ENCODE measurements around the gene LIPK. TPM values are rescaled to one million over a fixed set of nuclear protein-coding genes. Genes with fewer than 3 reads are reported as not detected.

LIPK gene
- polyA plus RNA-seq, 1 experiment, result not detected

DNA sequence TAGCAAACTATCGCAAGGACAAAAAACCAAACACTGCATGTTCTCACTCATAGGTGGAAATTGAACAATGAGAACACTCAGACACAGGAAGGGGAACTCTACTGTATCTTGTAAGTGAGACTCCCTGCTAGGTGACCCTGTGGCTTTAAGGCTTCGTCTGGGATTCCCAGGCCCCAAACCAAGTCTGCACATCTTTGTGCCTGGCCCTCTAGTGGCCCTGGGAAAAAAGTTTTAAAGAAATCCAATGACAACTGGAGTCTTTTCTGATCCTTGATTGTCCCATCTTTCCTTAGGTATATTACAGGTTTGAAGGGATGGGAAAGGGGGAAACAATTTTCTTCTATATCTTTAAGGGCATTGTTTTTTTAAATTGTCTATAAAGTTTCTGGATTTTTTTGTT lies 85.9 kb downstream of the LIPK start:
- POLR2A ChIA-PET, result no interaction called here

DNA sequence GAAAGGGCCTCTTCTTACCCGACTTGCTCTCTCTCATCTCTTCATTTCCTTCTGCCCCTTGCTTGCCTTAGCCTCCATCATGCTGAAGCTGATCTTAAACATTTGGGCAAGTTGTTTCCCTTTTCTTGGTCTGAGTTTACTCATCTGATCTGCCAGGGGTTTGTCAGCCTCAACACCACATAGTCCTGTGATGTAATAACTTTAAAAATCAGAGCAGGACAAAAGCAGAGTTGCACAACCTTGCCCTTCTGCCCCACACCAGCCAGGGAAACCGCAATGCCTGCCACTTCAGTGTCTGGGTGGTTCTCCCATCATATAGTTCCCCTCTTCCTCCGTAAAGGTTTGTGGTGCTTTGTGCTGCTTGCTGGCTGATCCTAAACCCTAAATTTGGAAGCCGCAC lies 86.6 kb downstream of the LIPK start:
- Histone ChIP-seq H3K4me3 (ENCODE audit: low read depth, low read length) (no peak overlapping the region), H3K36me3 (ENCODE audit: control insufficient read depth, insufficient read depth, low read length) (no peaks in the 10 kb centered on the region), H3K27me3 (ENCODE audit: control insufficient read depth, insufficient read depth, low read length) (peaks cover 2% of the 10 kb centered on the region; the same call in 1 of the 2 replicates)
- POLR2A ChIA-PET, result no interaction called here
- CTCF ChIA-PET, result interaction anchor here (0.7 to 2.3 kb wide), 3 partner anchors 12 to 210 kb away, joined by 3 to 13 read pairs (median 4); partner anchors contain the start of gene RNLS
- TF ChIP-seq CTCF (IDR thresholded peaks at IDR 0.05; ENCODE audit: insufficient read depth, low read depth, low read length), result no peak
- DNase-seq (ENCODE audit: low read depth), result no peak

More for the DNA sequence above, 85.9 kb downstream of the LIPK start:
- CTCF ChIA-PET, result interaction anchor here (0.7 to 2.3 kb wide), 3 partner anchors 13 to 209 kb away, joined by 3 to 13 read pairs (median 4); partner anchors contain the start of gene RNLS
- Histone ChIP-seq H3K36me3 (ENCODE audit: control insufficient read depth, insufficient read depth, low read length) (no peaks in the 10 kb centered on the region), H3K4me3 (ENCODE audit: low read depth, low read length) (no peak overlapping the region), H3K27me3 (ENCODE audit: control insufficient read depth, insufficient read depth, low read length) (peaks cover under 1% of the 10 kb centered on the region; the same call in 1 of the 2 replicates)
- DNase-seq (ENCODE audit: low read depth), result no peak
- peak; percentile 56 for TF ChIP-seq CTCF (IDR thresholded peaks at IDR 0.05; ENCODE audit: insufficient read depth, low read depth, low read length)

DNA sequence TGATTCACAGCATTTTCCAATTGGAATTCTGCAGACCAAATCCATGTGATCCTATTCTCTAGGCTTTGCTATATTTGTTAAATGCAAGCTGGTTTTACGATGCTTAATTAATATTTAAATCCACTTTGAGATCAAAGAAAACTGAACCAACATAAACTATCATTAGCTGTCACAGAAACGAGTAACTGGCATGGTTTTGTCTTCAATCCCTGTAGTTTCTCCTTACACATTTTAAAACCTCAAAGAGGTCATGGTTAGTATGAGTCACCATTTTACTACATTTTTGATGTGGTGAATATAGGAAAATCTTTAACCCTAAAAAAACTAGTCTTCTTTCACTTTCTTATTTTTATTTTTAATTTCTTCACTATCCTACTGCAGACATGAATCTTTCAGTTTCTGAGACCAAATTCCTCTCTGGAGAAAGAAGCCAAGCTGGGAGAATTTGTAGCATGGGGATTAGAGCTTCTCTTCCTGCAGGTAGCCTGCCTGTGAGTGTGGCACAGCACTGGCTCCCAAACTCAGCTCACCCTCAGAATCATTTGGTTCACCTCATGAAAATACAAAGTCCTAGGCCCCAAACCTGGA lies 87.8 kb downstream of the LIPK start:
- DNase-seq (ENCODE audit: low read depth), result no peak
- ChIA-PET POLR2A (no interaction called here), CTCF (interaction anchor here (0.7 kb wide), 1 partner anchor 222 kb away, joined by 4 read pairs; no protein-coding TSS in a partner anchor)
- no peak for TF ChIP-seq CTCF (IDR thresholded peaks at IDR 0.05; ENCODE audit: insufficient read depth, low read depth, low read length)
- H3K4me3 ChIP-seq (ENCODE audit: low read depth, low read length), result no peak overlapping the region
- no peaks in the 10 kb centered on the region for H3K36me3 ChIP-seq (ENCODE audit: control insufficient read depth, insufficient read depth, low read length)
- peaks cover 2% of the 10 kb centered on the region; the same call in 1 of the 2 replicates for H3K27me3 ChIP-seq (ENCODE audit: control insufficient read depth, insufficient read depth, low read length)

- ChIA-PET CTCF (no interaction called here), POLR2A (no interaction called here)
- no peak for TF ChIP-seq CTCF (IDR thresholded peaks at IDR 0.05; ENCODE audit: insufficient read depth, low read depth, low read length)
- no peak overlapping the region for H3K4me3 ChIP-seq (ENCODE audit: low read depth, low read length)
- H3K36me3 ChIP-seq (ENCODE audit: control insufficient read depth, insufficient read depth, low read length), result no peaks in the 10 kb centered on the region
- H3K27me3 ChIP-seq (ENCODE audit: control insufficient read depth, insufficient read depth, low read length), result peaks cover 2% of the 10 kb centered on the region; the same call in 1 of the 2 replicates
- DNase-seq (ENCODE audit: low read depth), result no peak
Measured at GRCh38 chr10:88794731-88795130, 88.7 kb downstream of the LIPK start.

DNA sequence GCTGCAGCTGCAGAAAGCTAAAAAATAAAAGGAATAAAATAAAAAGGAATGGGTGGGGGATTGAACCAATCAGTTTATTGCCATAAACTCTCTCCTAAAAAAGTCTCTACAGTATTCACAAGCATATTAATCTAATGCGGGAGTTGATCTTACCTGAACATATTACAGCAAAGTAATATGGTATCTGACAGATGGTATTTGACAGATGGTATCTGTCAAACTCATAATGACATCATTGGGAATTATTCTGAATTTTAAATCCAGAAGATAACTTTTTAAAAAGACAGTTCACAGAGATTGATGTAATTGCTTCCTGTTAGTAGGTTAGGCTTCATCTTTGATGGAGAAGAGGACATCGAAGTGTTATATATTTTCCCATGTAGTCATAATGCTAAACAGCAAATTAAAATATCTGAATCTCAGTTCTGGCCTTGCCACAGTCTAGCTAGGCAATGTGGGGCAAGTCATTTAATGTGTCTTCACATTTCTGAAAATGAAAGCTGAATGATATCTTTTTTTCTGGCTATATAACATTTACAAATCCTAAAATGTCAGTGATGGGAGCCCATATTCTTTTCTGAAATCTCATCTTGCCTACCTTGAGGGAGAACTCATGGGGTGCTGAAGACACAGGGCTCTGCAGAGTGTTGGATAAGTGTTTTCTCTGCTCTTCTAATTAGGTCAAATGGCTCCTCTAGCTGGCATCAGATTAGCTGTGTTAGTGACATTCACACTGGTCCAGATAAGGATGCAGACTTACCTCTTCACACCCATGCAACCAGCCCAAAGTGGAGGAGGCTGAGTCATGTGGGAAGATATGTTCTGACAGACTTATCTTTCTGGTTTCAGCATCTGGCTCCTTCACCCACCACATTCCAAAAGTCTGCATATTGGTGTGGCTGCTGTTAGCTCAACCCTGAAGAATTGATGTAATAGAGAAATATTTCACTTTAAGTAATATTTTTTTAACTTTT lies 94.4 kb downstream of the LIPK start:
- POLR2A ChIA-PET, result no interaction called here
- no peaks in the 10 kb centered on the region for H3K36me3 ChIP-seq (ENCODE audit: control insufficient read depth, insufficient read depth, low read length)
- CTCF ChIA-PET, result interaction anchor here (1.2 to 3.9 kb wide), 4 partner anchors 9 to 217 kb away, joined by 3 to 20 read pairs (median 6); partner anchors contain the start of gene RNLS

More for the DNA sequence above, 94.4 kb downstream of the LIPK start:
- peaks cover 2% of the 10 kb centered on the region; the same call in 1 of the 2 replicates for H3K27me3 ChIP-seq (ENCODE audit: control insufficient read depth, insufficient read depth, low read length)
- peak; percentile 25 for DNase-seq (ENCODE audit: low read depth)
- no peak for TF ChIP-seq CTCF (IDR thresholded peaks at IDR 0.05; ENCODE audit: insufficient read depth, low read depth, low read length)
- no peak overlapping the region for H3K4me3 ChIP-seq (ENCODE audit: low read depth, low read length)
